H54 (cell line): ENCODE data around the gene PADI4.
"Not testable (repeated sequence)": the region's sequence is repeated elsewhere in the genome, so short reads cannot be mapped to it uniquely, and the experiment has no call there.

Experiments
- DNase-seq: peaks from one replicate; pipeline ENCODE4 v3.0.0; 2011; ENCODE audit warnings: low spot score, mixed read lengths; ENCODE audit not compliant: insufficient read length
- FAIRE-seq: peaks from 3 replicates; lab custom pipeline; 2011; peaks lifted over from hg19 to GRCh38; lab: Jason Lieb, UNC
- POLR2A ChIP-seq: IDR thresholded peaks from 2 replicates; pipeline ENCODE4 v1.6.1; 2011; ENCODE audit warnings: low read depth, mild to moderate bottlenecking, low read length

PADI4 gene

GRCh38 chr1:17372955-17373354 is 65.0 kb downstream of the PADI4 start:
- TF ChIP-seq POLR2A = no peak
- FAIRE-seq (no peak), DNase-seq (no peak)

GRCh38 chr1:17375651-17376050 is 67.7 kb downstream of the PADI4 start:
- DNase-seq (no peak), FAIRE-seq (no peak)
- TF ChIP-seq POLR2A = no peak

- DNase-seq (no peak), FAIRE-seq (no peak)
- no peak for TF ChIP-seq POLR2A
Measured at GRCh38 chr1:17377325-17377953, 69.4 kb downstream of the PADI4 start.

GRCh38 chr1:17381161-17381560 is 73.2 kb downstream of the PADI4 start:
- FAIRE-seq = no peak
- DNase-seq = no peak
- no peak for TF ChIP-seq POLR2A

- no peak for TF ChIP-seq POLR2A
- no peak for DNase-seq
- no peak for FAIRE-seq
Measured at GRCh38 chr1:17392199-17392740, 84.3 kb downstream of the PADI4 start.

GRCh38 chr1:17393230-17393629 is 85.2 kb downstream of the PADI4 start:
- DNase-seq (no peak), FAIRE-seq (no peak)
- no peak for TF ChIP-seq POLR2A

GRCh38 chr1:17397910-17398695 is 90.1 kb downstream of the PADI4 start:
- DNase-seq = no peak
- no peak for TF ChIP-seq POLR2A
- FAIRE-seq = no peak

- no peak for TF ChIP-seq POLR2A
- DNase-seq = no peak
- no peak for FAIRE-seq
Measured at GRCh38 chr1:17400725-17401341, 92.8 kb downstream of the PADI4 start.

- DNase-seq = no peak
- no peak for TF ChIP-seq POLR2A
- FAIRE-seq = no peak
Measured at GRCh38 chr1:17401841-17402240, 93.8 kb downstream of the PADI4 start.

- no peak for TF ChIP-seq POLR2A
- DNase-seq (no peak), FAIRE-seq (no peak)
Measured at GRCh38 chr1:17403081-17403480, 95.1 kb downstream of the PADI4 start.

GRCh38 chr1:17404034-17404684 is 96.2 kb downstream of the PADI4 start:
- DNase-seq (no peak), FAIRE-seq (no peak)
- no peak for TF ChIP-seq POLR2A

GRCh38 chr1:17404820-17405219 is 96.8 kb downstream of the PADI4 start:
- TF ChIP-seq POLR2A = no peak
- DNase-seq = no peak
- FAIRE-seq = no peak

GRCh38 chr1:17405898-17406759 is 98.1 kb downstream of the PADI4 start:
- no peak for FAIRE-seq

GRCh38 chr1:17406760-17407475 is 98.9 kb downstream of the PADI4 start:
- FAIRE-seq, DNase-seq: not testable (repeated sequence)

More at GRCh38 chr1:17405898-17406759, 98.1 kb downstream of the PADI4 start:
- TF ChIP-seq POLR2A = no peak
- DNase-seq = peak; percentile 70

GRCh38 chr1:17407786-17408514 is 100.0 kb downstream of the PADI4 start:
- FAIRE-seq, DNase-seq: not testable (repeated sequence)
